Esophagus muscularis mucosa (tissue), 4 donors: ENCODE measurements around the gene GPR157. TPM values are rescaled to one million over a fixed set of nuclear protein-coding genes. Genes with fewer than 3 reads are reported as not detected.

Experiments used
- DNase-seq: peaks from one replicate; pipeline ENCODE4 v3.0.0-alpha.2; 2017; ENCODE audit errors: extremely low spot score
- H3K27ac ChIP-seq, 4 donors: fragments of 200-600 bp; sonication (generic); replicated peaks in 1 of 4; 1 replicate in 3 of 4; 2 replicates in 1 of 4; pipeline ENCODE4 v1.5.1; 2016 to 2019; ENCODE audit warnings: mild to moderate bottlenecking in 1 of 4
- H3K27me3 ChIP-seq, 4 donors: fragments of 200-600 bp; sonication (generic); one replicate each; pipeline versions ENCODE4 v1.5.1 to v1.6.0; 2016 to 2019
- H3K36me3 ChIP-seq, 4 donors: fragments of 200-600 bp; sonication (generic); one replicate each; pipeline ENCODE4 v1.5.1; 2016 to 2019
- H3K4me1 ChIP-seq, 4 donors: fragments of 200-600 bp; sonication (generic); one replicate each; pipeline ENCODE4 v1.5.1; 2016 to 2019
- H3K4me3 ChIP-seq, 4 donors: fragments of 200-600 bp; sonication (generic); 1 replicate in 2 of 4; 2 replicates in 2 of 4; pipeline ENCODE4 v1.5.1; 2016 to 2019; ENCODE audit warnings: mild to moderate bottlenecking in 4 of 4, moderate library complexity in 1 of 4
- H3K9me3 ChIP-seq, 4 donors: fragments of 200-600 bp; sonication (generic); 1 replicate in 3 of 4; 2 replicates in 1 of 4; pipeline ENCODE4 v1.5.1; 2016 to 2019
- EP300 ChIP-seq: sonication (generic); formaldehyde crosslinking; IDR thresholded peaks from one replicate; pipeline ENCODE4 v1.6.1; 2017; ENCODE audit warnings: antibody characterized with exemption
- POLR2A ChIP-seq: fragments of 450-650 bp; IDR thresholded peaks from one replicate; pipeline ENCODE4 v1.6.1; 2017; ENCODE audit warnings: antibody characterized with exemption, moderate library complexity, mild to moderate bottlenecking, low read depth
- POLR2AphosphoS5 ChIP-seq, 2 donors: sonication (generic); formaldehyde crosslinking; IDR thresholded peaks; one replicate each; pipeline ENCODE4 v1.6.1; 2017; ENCODE audit warnings: antibody characterized with exemption in 2 of 2
- WGBS: methylation state at CpG from one replicate; pipeline ENCODE4 v1.1.5; 2018; 5-methylcytosine and 5-hydroxymethylcytosine counted together
- intact Hi-C: fragments of 100-400 bp; cut with DNase I; formaldehyde crosslinking; loops from one replicate; pipeline ENCODE4 v1.15.1; 2023
- total RNA-seq, 4 donors: library from RNA; depleted of rRNA; stranded (reverse); fragments of >200 nt; gene quantifications; one replicate each; pipeline versions ENCODE4 v1.1.0 to v1.2.1, GENCODE V29; 2016
- TF ChIP-seq, protein P1 (sequence below), 3 experiments: fragments of 200-600 bp in 2 of 3; fragments of 450-650 bp in 1 of 3; sonication (generic) in 2 of 3; IDR thresholded peaks; one replicate each; pipeline ENCODE4 v1.5.1; 2017 to 2019; ENCODE audit warnings: antibody characterized with exemption in 3 of 3, mild to moderate bottlenecking in 2 of 3, moderate library complexity in 1 of 3

GPR157 gene
- total RNA-seq, 4 donors from 2014 or later, result 2.5 to 8.4 (median 3.8) TPM

DNA sequence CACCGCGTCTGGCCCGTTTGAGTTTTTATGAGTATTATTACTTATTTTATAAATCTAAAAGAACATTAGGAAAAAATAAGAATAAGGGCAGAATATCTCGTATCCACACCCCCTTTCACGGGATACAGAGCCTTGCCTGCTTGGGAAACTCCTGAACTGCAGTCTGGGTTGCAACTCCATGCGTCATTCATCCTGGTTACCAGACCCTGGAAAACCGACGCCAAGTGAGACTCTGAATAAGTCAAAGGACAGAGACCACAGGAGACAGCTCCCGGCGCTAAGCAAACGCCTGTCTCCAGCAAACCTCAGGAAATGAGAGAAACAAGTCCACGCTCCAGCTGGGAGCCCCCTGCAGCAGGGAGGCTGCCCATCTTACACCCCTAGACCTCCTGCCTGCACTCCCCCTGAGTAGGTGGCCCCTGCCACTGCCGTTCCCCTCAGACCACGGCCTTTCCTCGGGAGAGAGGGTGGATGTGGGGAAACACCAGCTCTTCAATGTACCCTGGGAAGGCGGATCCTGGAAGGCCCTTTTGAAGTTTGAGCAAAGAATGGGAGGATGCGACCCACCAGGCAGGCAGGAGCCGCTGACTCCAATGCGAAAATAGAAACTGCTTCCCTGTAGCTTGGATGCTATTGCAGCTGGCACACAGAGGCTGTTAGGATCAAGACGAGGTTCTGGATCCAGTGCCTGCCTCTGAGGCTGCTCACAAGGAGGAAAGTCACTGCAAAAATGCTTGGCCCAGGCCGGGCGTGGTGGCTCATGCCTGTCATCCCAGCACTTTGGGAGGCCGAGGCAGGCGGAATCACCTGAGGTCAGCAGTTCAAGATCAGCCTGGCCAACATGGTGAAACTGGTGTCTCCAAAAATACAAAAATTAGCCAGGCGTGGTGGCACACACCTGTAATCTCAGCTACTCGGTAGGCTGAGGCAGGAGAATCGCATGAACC, 37.7 kb upstream of the GPR157 start:
- Histone ChIP-seq H3K27ac (no peak overlapping the region), H3K36me3 (no peaks in the 10 kb centered on the region), H3K27me3 (no peaks in the 10 kb centered on the region), H3K4me3 (no peak overlapping the region), H3K9me3 (no peaks in the 10 kb centered on the region), H3K4me1 (peaks cover 28 to 30% (median 29%) of the 10 kb centered on the region in 4 donors)
- DNase-seq, result no peak
- WGBS, result 81% methylated on average over 27 of the region's 27 CpGs
- intact Hi-C loops, result no loop called here
- no peak for TF ChIP-seq EP300
- TF ChIP-seq, protein P1, sequence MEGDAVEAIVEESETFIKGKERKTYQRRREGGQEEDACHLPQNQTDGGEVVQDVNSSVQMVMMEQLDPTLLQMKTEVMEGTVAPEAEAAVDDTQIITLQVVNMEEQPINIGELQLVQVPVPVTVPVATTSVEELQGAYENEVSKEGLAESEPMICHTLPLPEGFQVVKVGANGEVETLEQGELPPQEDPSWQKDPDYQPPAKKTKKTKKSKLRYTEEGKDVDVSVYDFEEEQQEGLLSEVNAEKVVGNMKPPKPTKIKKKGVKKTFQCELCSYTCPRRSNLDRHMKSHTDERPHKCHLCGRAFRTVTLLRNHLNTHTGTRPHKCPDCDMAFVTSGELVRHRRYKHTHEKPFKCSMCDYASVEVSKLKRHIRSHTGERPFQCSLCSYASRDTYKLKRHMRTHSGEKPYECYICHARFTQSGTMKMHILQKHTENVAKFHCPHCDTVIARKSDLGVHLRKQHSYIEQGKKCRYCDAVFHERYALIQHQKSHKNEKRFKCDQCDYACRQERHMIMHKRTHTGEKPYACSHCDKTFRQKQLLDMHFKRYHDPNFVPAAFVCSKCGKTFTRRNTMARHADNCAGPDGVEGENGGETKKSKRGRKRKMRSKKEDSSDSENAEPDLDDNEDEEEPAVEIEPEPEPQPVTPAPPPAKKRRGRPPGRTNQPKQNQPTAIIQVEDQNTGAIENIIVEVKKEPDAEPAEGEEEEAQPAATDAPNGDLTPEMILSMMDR (IDR thresholded peaks at IDR 0.05), result no peak
- TF ChIP-seq POLR2A, result no peak
- no peak for TF ChIP-seq POLR2AphosphoS5 (IDR thresholded peaks at IDR 0.05)

GRCh38 chr1:9165396-9165795, 36.5 kb upstream of the GPR157 start:
- TF ChIP-seq EP300 (no peak), POLR2A (no peak), POLR2AphosphoS5 (IDR thresholded peaks at IDR 0.05) (no peak)
- TF ChIP-seq, protein P1 (IDR thresholded peaks at IDR 0.05), result no peak
- 92% methylated on average over 7 of the region's 7 CpGs for WGBS

GRCh38 chr1:9164919-9165318, 36.0 kb upstream of the GPR157 start:
- Histone ChIP-seq H3K27ac (peak overlapping the region; percentile 52 to 72 (median 62)), H3K27me3 (no peaks in the 10 kb centered on the region), H3K36me3 (no peaks in the 10 kb centered on the region), H3K4me1 (peaks cover 28 to 32% (median 29%) of the 10 kb centered on the region in 4 donors), H3K4me3 (no peak overlapping the region), H3K9me3 (no peaks in the 10 kb centered on the region)
- intact Hi-C loops, result no loop called here
- TF ChIP-seq POLR2A, result no peak
- TF ChIP-seq POLR2AphosphoS5 (IDR thresholded peaks at IDR 0.05), result no peak
- TF ChIP-seq, protein P1 (IDR thresholded peaks at IDR 0.05), result no peak
- no peak for TF ChIP-seq EP300
- DNase-seq, result no peak
- 82% methylated on average over 6 of the region's 7 CpGs for WGBS

More at GRCh38 chr1:9165396-9165795, 36.5 kb upstream of the GPR157 start:
- H3K36me3 ChIP-seq, result no peaks in the 10 kb centered on the region
- peaks cover 28 to 32% (median 29%) of the 10 kb centered on the region in 4 donors for H3K4me1 ChIP-seq
- H3K27me3 ChIP-seq, result no peaks in the 10 kb centered on the region
- DNase-seq, result no peak
- intact Hi-C loops, result no loop called here
- H3K9me3 ChIP-seq, result no peaks in the 10 kb centered on the region
- peak overlapping the region in 1 of 4 donors; percentile 72 for H3K27ac ChIP-seq
- H3K4me3 ChIP-seq, result no peak overlapping the region

DNA sequence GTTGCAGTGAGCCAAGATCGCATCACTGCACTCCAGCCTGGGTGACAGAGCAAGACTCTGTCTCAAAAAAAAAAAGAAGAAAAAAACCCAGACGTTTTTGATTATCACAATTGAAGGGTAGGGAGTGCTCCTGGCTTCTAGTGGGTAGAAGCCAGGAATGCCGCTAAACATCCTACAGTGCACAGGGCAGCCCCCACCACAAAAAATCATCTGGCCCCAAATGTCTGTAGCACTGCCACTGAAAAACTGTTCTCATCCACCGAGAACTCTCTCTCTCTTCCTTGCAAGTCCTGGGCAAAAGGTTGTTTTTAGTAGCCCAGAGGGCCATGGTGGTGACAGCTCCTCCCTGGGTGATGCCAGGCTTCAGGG, 35.6 kb upstream of the GPR157 start:
- Histone ChIP-seq H3K4me3 (no peak overlapping the region), H3K4me1 (peaks cover 28 to 32% (median 29%) of the 10 kb centered on the region in 4 donors), H3K9me3 (no peaks in the 10 kb centered on the region), H3K27me3 (no peaks in the 10 kb centered on the region), H3K36me3 (no peaks in the 10 kb centered on the region), H3K27ac (peak overlapping the region; percentile 52 to 72 (median 62))
- DNase-seq, result no peak
- 54% methylated on average over 4 of the region's 4 CpGs for WGBS
- intact Hi-C loops, result no loop called here
- TF ChIP-seq, protein P1 (IDR thresholded peaks at IDR 0.05), result no peak
- no peak for TF ChIP-seq EP300
- no peak for TF ChIP-seq POLR2AphosphoS5 (IDR thresholded peaks at IDR 0.05)
- TF ChIP-seq POLR2A, result no peak
